WTC11 (cell line): ENCODE results near the gene FPR2. TPM values are rescaled to one million over a fixed set of nuclear protein-coding genes. Genes with fewer than 3 reads are reported as not detected.
A peak's percentile ranks its signal among the peaks of the same experiment; 100 is the strongest.

Experiments used
- ATAC-seq: fragments of 200-7000 bp; cut with Tn5 transposase; 2 replicates; pipeline ENCODE4 v1.10.0; 2021; ENCODE audit warnings: mild to moderate bottlenecking, moderate library complexity
- CTCF ChIA-PET: fragments of 300-600 bp; sonication (Branson Sonifier 250); formaldehyde crosslinking; loops from one replicate; lab custom pipeline; 2021; ENCODE audit warnings: antibody characterized with exemption; lab: Charles Lee
- POLR2A ChIA-PET: fragments of 350-600 bp; sonication (Branson Sonifier 250); formaldehyde crosslinking; loops from one replicate; lab custom pipeline; 2021; ENCODE audit warnings: antibody characterized with exemption; lab: Charles Lee
- DNase-seq: peaks from one replicate; pipeline ENCODE4 v3.0.0; 2021; ENCODE audit warnings: low spot score
- H3K27ac Mint-ChIP-seq: 2 replicates; pipeline ENCODE4 v1.8.0; 2021; ENCODE audit warnings: mixed read lengths
- H3K27me3 Mint-ChIP-seq: 2 replicates; pipeline ENCODE4 v1.8.0; 2021; ENCODE audit warnings: low read depth, mild to moderate bottlenecking, moderate library complexity, mixed read lengths
- H3K36me3 Mint-ChIP-seq: 2 replicates; pipeline ENCODE4 v1.8.0; 2021; ENCODE audit warnings: mixed read lengths
- H3K4me1 Mint-ChIP-seq: 2 replicates; pipeline ENCODE4 v1.8.0; 2022; ENCODE audit warnings: mixed read lengths
- H3K4me3 Mint-ChIP-seq: 2 replicates; pipeline ENCODE4 v1.8.0; 2021; ENCODE audit warnings: mild to moderate bottlenecking, moderate library complexity, mixed read lengths
- H3K9me3 Mint-ChIP-seq: 2 replicates; pipeline ENCODE4 v1.8.0; 2021; ENCODE audit warnings: mixed read lengths
- EMX1 ChIP-seq: fragments of 250-450 bp; sonication (Bioruptor Pico); IDR thresholded peaks from 2 replicates; pipeline ENCODE4 v1.8.0; 2021; ENCODE audit warnings: mild to moderate bottlenecking
- ETV6 ChIP-seq: sonication (generic); formaldehyde crosslinking; IDR thresholded peaks from 2 replicates; pipeline ENCODE4 v1.8.1; 2022; ENCODE audit warnings: mild to moderate bottlenecking, missing genetic modification reagents
- GTF2I ChIP-seq: fragments of 250-450 bp; sonication (Bioruptor Pico); conservative IDR thresholded peaks from 2 replicates; pipeline ENCODE4 v1.4.0; 2021; ENCODE audit warnings: mild to moderate bottlenecking
- JAZF1 ChIP-seq: fragments of 250-450 bp; sonication (Bioruptor Pico); IDR thresholded peaks from 2 replicates; pipeline ENCODE4 v1.9.0; 2021; ENCODE audit warnings: moderate library complexity, mild to moderate bottlenecking, inconsistent platforms
- MYBL2 ChIP-seq: sonication (generic); formaldehyde crosslinking; IDR thresholded peaks from 2 replicates; pipeline ENCODE4 v1.8.1; 2023; ENCODE audit warnings: mild to moderate bottlenecking, moderate library complexity, missing genetic modification reagents
- NFE2L1 ChIP-seq: sonication (generic); formaldehyde crosslinking; IDR thresholded peaks from 2 replicates; pipeline ENCODE4 v1.8.1; 2023; ENCODE audit warnings: missing genetic modification reagents
- NFYB ChIP-seq: sonication (generic); formaldehyde crosslinking; conservative IDR thresholded peaks from 2 replicates; pipeline ENCODE4 v1.8.0; 2022; ENCODE audit warnings: low read depth, missing genetic modification reagents
- NR2C2 ChIP-seq: sonication (generic); formaldehyde crosslinking; IDR thresholded peaks from 2 replicates; pipeline ENCODE4 v1.8.0; 2022; ENCODE audit warnings: mild to moderate bottlenecking, missing genetic modification reagents
- SMAD4 ChIP-seq: sonication (generic); formaldehyde crosslinking; IDR thresholded peaks from 2 replicates; pipeline ENCODE4 v1.8.0; 2022; ENCODE audit warnings: mild to moderate bottlenecking, missing genetic modification reagents
- TP53 ChIP-seq: sonication (generic); formaldehyde crosslinking; IDR thresholded peaks from 2 replicates; pipeline ENCODE4 v1.8.1; 2023; ENCODE audit warnings: mild to moderate bottlenecking, missing genetic modification reagents
- ZNF219 ChIP-seq: sonication (generic); formaldehyde crosslinking; IDR thresholded peaks from 2 replicates; pipeline ENCODE4 v1.8.0; 2023; ENCODE audit warnings: missing genetic modification reagents, mild to moderate bottlenecking, borderline replicate concordance
- total RNA-seq: library from RNA; stranded (reverse); gene quantifications from 3 replicates; pipeline ENCODE4 v1.2.3, GENCODE V29; 2021
- TF ChIP-seq, protein P1 (sequence below): sonication (generic); formaldehyde crosslinking; IDR thresholded peaks from 2 replicates; pipeline ENCODE4 v1.8.1; 2023; ENCODE audit warnings: mild to moderate bottlenecking, missing genetic modification reagents, borderline replicate concordance
- TF ChIP-seq, protein P2 (sequence below): sonication (generic); formaldehyde crosslinking; IDR thresholded peaks from 2 replicates; pipeline ENCODE4 v1.8.0; 2023; ENCODE audit warnings: missing genetic modification reagents, mild to moderate bottlenecking, borderline replicate concordance
- TF ChIP-seq, protein P3 (sequence below): fragments of 250-450 bp; sonication (Bioruptor Pico); IDR thresholded peaks from 2 replicates; pipeline ENCODE4 v1.8.0; 2021; ENCODE audit warnings: mild to moderate bottlenecking
- TF ChIP-seq, protein P4 (sequence below): sonication (generic); formaldehyde crosslinking; IDR thresholded peaks from 2 replicates; pipeline ENCODE4 v1.8.1; 2023; ENCODE audit warnings: mild to moderate bottlenecking, missing genetic modification reagents
- TF ChIP-seq, protein P5 (sequence below): fragments of 250-450 bp; sonication (Bioruptor Pico); IDR thresholded peaks from 2 replicates; pipeline ENCODE4 v1.9.0; 2021; ENCODE audit warnings: mild to moderate bottlenecking
- TF ChIP-seq, protein P6 (sequence below): fragments of 200-600 bp; IDR thresholded peaks from 2 replicates; pipeline ENCODE4 v1.8.0; 2022; ENCODE audit warnings: antibody characterized with exemption

FPR2 gene
- total RNA-seq, 1 experiment from 2014 or later, result 0.31 TPM

DNA sequence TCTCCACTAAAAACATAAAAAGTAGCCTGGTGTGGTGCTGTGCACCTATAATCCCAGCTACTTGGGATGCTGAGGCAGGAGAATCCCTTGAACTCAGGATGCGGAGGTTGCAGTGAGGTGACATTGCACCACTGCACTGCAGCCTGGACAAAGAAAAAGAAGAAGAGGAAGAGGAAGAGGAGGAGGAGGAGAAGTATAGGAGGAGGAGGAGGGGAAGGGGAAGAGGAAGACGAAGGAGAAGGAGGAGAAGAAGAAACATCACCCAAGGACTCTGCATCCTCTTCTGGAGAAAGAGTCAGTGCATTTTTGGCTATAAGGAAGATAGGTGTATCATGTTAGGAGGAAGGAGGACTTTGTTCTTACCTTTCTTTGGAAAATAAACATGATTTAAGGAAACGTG, 21.0 kb downstream of the FPR2 start (continued):
- TF ChIP-seq, protein P1, sequence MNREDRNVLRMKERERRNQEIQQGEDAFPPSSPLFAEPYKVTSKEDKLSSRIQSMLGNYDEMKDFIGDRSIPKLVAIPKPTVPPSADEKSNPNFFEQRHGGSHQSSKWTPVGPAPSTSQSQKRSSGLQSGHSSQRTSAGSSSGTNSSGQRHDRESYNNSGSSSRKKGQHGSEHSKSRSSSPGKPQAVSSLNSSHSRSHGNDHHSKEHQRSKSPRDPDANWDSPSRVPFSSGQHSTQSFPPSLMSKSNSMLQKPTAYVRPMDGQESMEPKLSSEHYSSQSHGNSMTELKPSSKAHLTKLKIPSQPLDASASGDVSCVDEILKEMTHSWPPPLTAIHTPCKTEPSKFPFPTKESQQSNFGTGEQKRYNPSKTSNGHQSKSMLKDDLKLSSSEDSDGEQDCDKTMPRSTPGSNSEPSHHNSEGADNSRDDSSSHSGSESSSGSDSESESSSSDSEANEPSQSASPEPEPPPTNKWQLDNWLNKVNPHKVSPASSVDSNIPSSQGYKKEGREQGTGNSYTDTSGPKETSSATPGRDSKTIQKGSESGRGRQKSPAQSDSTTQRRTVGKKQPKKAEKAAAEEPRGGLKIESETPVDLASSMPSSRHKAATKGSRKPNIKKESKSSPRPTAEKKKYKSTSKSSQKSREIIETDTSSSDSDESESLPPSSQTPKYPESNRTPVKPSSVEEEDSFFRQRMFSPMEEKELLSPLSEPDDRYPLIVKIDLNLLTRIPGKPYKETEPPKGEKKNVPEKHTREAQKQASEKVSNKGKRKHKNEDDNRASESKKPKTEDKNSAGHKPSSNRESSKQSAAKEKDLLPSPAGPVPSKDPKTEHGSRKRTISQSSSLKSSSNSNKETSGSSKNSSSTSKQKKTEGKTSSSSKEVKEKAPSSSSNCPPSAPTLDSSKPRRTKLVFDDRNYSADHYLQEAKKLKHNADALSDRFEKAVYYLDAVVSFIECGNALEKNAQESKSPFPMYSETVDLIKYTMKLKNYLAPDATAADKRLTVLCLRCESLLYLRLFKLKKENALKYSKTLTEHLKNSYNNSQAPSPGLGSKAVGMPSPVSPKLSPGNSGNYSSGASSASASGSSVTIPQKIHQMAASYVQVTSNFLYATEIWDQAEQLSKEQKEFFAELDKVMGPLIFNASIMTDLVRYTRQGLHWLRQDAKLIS (CRISPR knock-in tag), result no peak

DNA sequence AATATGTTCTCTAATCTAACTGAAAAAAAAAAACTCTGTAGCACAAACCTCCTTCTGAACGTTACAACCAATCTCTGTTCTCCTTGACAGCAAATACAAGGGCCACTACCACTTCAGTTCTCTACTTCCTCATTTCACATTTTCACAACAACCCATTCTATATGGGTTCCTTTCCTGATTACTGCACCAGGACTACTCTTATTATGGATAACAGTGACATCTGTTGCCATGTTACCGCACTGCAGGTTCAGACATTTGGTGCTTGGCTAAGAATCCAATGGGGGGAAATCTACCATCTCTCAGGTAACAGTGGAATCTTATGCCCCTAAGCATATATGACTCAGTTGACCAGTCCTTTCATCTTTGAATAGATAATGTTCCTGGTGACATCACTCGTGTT, 22.4 kb downstream of the FPR2 start:
- no peaks in the 10 kb centered on the region for H3K4me1 Mint-ChIP-seq
- TF ChIP-seq, protein P2, sequence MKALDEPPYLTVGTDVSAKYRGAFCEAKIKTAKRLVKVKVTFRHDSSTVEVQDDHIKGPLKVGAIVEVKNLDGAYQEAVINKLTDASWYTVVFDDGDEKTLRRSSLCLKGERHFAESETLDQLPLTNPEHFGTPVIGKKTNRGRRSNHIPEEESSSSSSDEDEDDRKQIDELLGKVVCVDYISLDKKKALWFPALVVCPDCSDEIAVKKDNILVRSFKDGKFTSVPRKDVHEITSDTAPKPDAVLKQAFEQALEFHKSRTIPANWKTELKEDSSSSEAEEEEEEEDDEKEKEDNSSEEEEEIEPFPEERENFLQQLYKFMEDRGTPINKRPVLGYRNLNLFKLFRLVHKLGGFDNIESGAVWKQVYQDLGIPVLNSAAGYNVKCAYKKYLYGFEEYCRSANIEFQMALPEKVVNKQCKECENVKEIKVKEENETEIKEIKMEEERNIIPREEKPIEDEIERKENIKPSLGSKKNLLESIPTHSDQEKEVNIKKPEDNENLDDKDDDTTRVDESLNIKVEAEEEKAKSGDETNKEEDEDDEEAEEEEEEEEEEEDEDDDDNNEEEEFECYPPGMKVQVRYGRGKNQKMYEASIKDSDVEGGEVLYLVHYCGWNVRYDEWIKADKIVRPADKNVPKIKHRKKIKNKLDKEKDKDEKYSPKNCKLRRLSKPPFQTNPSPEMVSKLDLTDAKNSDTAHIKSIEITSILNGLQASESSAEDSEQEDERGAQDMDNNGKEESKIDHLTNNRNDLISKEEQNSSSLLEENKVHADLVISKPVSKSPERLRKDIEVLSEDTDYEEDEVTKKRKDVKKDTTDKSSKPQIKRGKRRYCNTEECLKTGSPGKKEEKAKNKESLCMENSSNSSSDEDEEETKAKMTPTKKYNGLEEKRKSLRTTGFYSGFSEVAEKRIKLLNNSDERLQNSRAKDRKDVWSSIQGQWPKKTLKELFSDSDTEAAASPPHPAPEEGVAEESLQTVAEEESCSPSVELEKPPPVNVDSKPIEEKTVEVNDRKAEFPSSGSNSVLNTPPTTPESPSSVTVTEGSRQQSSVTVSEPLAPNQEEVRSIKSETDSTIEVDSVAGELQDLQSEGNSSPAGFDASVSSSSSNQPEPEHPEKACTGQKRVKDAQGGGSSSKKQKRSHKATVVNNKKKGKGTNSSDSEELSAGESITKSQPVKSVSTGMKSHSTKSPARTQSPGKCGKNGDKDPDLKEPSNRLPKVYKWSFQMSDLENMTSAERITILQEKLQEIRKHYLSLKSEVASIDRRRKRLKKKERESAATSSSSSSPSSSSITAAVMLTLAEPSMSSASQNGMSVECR, result no peak
- TF ChIP-seq ETV6, result no peak
- no peak for TF ChIP-seq JAZF1 (CRISPR knock-in tag)
- no peak for TF ChIP-seq ZNF219

DNA sequence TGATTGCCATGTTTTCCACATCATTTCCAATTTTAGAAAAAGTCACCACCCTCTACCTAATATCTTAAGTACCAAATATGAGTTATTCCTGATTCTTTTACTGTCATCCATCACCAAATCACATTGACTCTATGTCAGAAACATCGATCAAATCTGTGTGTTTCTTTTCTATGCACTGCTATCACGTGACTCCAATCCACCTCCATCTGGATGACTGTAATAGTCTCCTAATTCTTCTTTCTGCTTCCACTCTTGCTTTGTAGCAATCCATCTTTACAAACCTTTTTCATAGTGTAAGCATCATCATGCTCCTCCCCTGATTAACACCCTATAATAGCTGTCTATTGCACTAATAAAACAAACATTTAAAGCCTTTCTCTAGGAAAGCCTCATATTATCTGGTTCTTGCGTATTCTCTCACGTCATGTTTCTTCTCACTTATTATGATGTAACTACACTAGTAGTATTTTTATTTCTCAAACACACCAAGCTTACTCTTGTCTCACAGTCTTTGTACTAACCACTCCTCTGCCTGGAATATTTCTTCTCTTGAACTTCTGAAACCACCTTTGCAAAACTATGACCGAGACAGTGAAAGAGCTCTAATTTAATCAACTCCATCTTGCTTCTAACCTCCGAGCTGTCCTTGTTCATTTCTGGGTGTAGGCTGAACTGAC, 23.3 kb downstream of the FPR2 start:
- no peak overlapping the region for H3K27ac Mint-ChIP-seq
- TF ChIP-seq GTF2I (CRISPR knock-in tag) (no peak), MYBL2 (CRISPR knock-in tag) (no peak), NFYB (CRISPR knock-in tag) (no peak), EMX1 (CRISPR knock-in tag) (no peak), SMAD4 (no peak), NFE2L1 (CRISPR knock-in tag) (no peak), TP53 (no peak), NR2C2 (CRISPR knock-in tag) (no peak)
- TF ChIP-seq, protein P3, sequence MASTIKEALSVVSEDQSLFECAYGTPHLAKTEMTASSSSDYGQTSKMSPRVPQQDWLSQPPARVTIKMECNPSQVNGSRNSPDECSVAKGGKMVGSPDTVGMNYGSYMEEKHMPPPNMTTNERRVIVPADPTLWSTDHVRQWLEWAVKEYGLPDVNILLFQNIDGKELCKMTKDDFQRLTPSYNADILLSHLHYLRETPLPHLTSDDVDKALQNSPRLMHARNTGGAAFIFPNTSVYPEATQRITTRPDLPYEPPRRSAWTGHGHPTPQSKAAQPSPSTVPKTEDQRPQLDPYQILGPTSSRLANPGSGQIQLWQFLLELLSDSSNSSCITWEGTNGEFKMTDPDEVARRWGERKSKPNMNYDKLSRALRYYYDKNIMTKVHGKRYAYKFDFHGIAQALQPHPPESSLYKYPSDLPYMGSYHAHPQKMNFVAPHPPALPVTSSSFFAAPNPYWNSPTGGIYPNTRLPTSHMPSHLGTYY (CRISPR knock-in tag), result no peak
- TF ChIP-seq, protein P4, sequence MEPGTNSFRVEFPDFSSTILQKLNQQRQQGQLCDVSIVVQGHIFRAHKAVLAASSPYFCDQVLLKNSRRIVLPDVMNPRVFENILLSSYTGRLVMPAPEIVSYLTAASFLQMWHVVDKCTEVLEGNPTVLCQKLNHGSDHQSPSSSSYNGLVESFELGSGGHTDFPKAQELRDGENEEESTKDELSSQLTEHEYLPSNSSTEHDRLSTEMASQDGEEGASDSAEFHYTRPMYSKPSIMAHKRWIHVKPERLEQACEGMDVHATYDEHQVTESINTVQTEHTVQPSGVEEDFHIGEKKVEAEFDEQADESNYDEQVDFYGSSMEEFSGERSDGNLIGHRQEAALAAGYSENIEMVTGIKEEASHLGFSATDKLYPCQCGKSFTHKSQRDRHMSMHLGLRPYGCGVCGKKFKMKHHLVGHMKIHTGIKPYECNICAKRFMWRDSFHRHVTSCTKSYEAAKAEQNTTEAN, result no peak
- TF ChIP-seq, protein P5, sequence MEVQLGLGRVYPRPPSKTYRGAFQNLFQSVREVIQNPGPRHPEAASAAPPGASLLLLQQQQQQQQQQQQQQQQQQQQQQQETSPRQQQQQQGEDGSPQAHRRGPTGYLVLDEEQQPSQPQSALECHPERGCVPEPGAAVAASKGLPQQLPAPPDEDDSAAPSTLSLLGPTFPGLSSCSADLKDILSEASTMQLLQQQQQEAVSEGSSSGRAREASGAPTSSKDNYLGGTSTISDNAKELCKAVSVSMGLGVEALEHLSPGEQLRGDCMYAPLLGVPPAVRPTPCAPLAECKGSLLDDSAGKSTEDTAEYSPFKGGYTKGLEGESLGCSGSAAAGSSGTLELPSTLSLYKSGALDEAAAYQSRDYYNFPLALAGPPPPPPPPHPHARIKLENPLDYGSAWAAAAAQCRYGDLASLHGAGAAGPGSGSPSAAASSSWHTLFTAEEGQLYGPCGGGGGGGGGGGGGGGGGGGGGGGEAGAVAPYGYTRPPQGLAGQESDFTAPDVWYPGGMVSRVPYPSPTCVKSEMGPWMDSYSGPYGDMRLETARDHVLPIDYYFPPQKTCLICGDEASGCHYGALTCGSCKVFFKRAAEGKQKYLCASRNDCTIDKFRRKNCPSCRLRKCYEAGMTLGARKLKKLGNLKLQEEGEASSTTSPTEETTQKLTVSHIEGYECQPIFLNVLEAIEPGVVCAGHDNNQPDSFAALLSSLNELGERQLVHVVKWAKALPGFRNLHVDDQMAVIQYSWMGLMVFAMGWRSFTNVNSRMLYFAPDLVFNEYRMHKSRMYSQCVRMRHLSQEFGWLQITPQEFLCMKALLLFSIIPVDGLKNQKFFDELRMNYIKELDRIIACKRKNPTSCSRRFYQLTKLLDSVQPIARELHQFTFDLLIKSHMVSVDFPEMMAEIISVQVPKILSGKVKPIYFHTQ (CRISPR knock-in tag), result no peak
- TF ChIP-seq, protein P6, sequence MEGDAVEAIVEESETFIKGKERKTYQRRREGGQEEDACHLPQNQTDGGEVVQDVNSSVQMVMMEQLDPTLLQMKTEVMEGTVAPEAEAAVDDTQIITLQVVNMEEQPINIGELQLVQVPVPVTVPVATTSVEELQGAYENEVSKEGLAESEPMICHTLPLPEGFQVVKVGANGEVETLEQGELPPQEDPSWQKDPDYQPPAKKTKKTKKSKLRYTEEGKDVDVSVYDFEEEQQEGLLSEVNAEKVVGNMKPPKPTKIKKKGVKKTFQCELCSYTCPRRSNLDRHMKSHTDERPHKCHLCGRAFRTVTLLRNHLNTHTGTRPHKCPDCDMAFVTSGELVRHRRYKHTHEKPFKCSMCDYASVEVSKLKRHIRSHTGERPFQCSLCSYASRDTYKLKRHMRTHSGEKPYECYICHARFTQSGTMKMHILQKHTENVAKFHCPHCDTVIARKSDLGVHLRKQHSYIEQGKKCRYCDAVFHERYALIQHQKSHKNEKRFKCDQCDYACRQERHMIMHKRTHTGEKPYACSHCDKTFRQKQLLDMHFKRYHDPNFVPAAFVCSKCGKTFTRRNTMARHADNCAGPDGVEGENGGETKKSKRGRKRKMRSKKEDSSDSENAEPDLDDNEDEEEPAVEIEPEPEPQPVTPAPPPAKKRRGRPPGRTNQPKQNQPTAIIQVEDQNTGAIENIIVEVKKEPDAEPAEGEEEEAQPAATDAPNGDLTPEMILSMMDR, result no peak
- TF ChIP-seq, all 79 proteins: peak for 0
- H3K27me3 Mint-ChIP-seq, result peaks cover 23% of the 10 kb centered on the region
- DNase-seq (no peak), ATAC-seq (no peak)
- POLR2A ChIA-PET, result no interaction called here
- H3K9me3 Mint-ChIP-seq, result peaks cover 7% of the 10 kb centered on the region
- H3K4me3 Mint-ChIP-seq, result no peak overlapping the region
- CTCF ChIA-PET, result interaction anchor here (1.1 kb wide), 1 partner anchor 219 kb away, joined by 3 read pairs; no protein-coding TSS in a partner anchor
- H3K36me3 Mint-ChIP-seq, result peaks cover 3% of the 10 kb centered on the region; the same call in 1 of the 2 replicates
- H3K4me1 Mint-ChIP-seq, result no peaks in the 10 kb centered on the region

More for the DNA sequence above, 22.4 kb downstream of the FPR2 start:
- peak; percentile 25 for DNase-seq
- Mint-ChIP-seq H3K4me3 (no peak overlapping the region), H3K9me3 (peaks cover 5% of the 10 kb centered on the region), H3K36me3 (peaks cover 3% of the 10 kb centered on the region; the same call in 1 of the 2 replicates), H3K27ac (no peak overlapping the region), H3K27me3 (peaks cover 25% of the 10 kb centered on the region)
- peak; percentile 80 for ATAC-seq
- CTCF ChIA-PET, result no interaction called here
- POLR2A ChIA-PET, result no interaction called here
